LNCaP clone FGC (cell line): ENCODE results near the gene TSPAN17.

Experiments
- DNase-seq: peaks from one replicate; pipeline ENCODE4 v3.0.0-alpha.2; 2011; ENCODE audit warnings: low read depth
- H3K4me3 ChIP-seq: 2 replicates; pipeline ENCODE4 v1.5.1; 2011; ENCODE audit warnings: mild to moderate bottlenecking, low read depth, low read length, control low read depth
- CTCF ChIP-seq: IDR thresholded peaks from 2 replicates; pipeline ENCODE4 v1.5.1; 2012; ENCODE audit warnings: mild to moderate bottlenecking; ENCODE audit not compliant: control insufficient read depth, insufficient read depth; ENCODE audit errors: extremely low read depth

TSPAN17 gene

GRCh38 chr5:176687881-176688280 is 40.6 kb downstream of the TSPAN17 start:
- TF ChIP-seq CTCF = no peak
- DNase-seq = no peak
- no peak overlapping the region for H3K4me3 ChIP-seq

GRCh38 chr5:176690911-176691310 is 43.6 kb downstream of the TSPAN17 start:
- no peak overlapping the region for H3K4me3 ChIP-seq
- no peak for DNase-seq
- TF ChIP-seq CTCF = no peak

- no peak for TF ChIP-seq CTCF
- H3K4me3 ChIP-seq = no peak overlapping the region
- DNase-seq = no peak
These were observed 44.2 kb downstream of the TSPAN17 start for GRCh38 chr5:176691524-176691923.

GRCh38 chr5:176692326-176692725 is 45.0 kb downstream of the TSPAN17 start:
- H3K4me3 ChIP-seq = no peak overlapping the region
- no peak for TF ChIP-seq CTCF
- DNase-seq = no peak

GRCh38 chr5:176692839-176693476 is 45.7 kb downstream of the TSPAN17 start:
- no peak for TF ChIP-seq CTCF
- no peak for DNase-seq
- no peak overlapping the region for H3K4me3 ChIP-seq

GRCh38 chr5:176693477-176693851 is 46.2 kb downstream of the TSPAN17 start:
- no peak overlapping the region for H3K4me3 ChIP-seq
- no peak for DNase-seq

More at GRCh38 chr5:176693477-176693851, 46.2 kb downstream of the TSPAN17 start:
- no peak for TF ChIP-seq CTCF
